Upper lobe of left lung (tissue), 6 donors: Measurements from ENCODE around the gene CSNK1G3. TPM values are rescaled to one million over a fixed set of nuclear protein-coding genes. Genes with fewer than 3 reads are reported as not detected.

Experiments
- ATAC-seq, 2 donors: fragments of 200-7000 bp; cut with Tn5 transposase; one replicate each; pipeline ENCODE4 v1.9.1; 2022; ENCODE audit warnings: mild to moderate bottlenecking in 2 of 2, moderate library complexity in 2 of 2; ENCODE audit not compliant: low FRiP score in 2 of 2
- DNase-seq, 2 donors: peaks; one replicate each; pipeline ENCODE4 v3.0.0-alpha.2; 2019 to 2020
- H3K27ac ChIP-seq, 4 donors: fragments of 200-600 bp; sonication (generic); one replicate each; pipeline ENCODE4 v1.5.1; 2016 to 2019
- H3K27me3 ChIP-seq, 4 donors: fragments of 200-600 bp; sonication (generic); one replicate each; pipeline ENCODE4 v1.5.1; 2017 to 2019
- H3K36me3 ChIP-seq, 4 donors: fragments of 200-600 bp; sonication (generic); one replicate each; pipeline ENCODE4 v1.5.1; 2016 to 2019
- H3K4me1 ChIP-seq, 4 donors: fragments of 200-600 bp; sonication (generic); one replicate each; pipeline ENCODE4 v1.5.1; 2018 to 2019
- H3K4me3 ChIP-seq, 4 donors: fragments of 200-600 bp; sonication (generic); one replicate each; pipeline ENCODE4 v1.5.1; 2017 to 2019; ENCODE audit warnings: mild to moderate bottlenecking in 2 of 4, moderate library complexity in 1 of 4
- H3K9me3 ChIP-seq, 4 donors: fragments of 200-600 bp; sonication (generic); one replicate each; pipeline ENCODE4 v1.5.1; 2018 to 2019
- EP300 ChIP-seq, 4 donors: sonication (generic); formaldehyde crosslinking; IDR thresholded peaks; one replicate each; pipeline ENCODE4 v1.5.1; 2017; ENCODE audit warnings: antibody characterized with exemption in 4 of 4, control low read depth in 2 of 4
- POLR2A ChIP-seq, 4 donors: fragments of 450-650 bp; IDR thresholded peaks; one replicate each; pipeline ENCODE4 v1.5.1; 2016 to 2017; ENCODE audit warnings: antibody characterized with exemption in 4 of 4, mild to moderate bottlenecking in 2 of 4
- POLR2AphosphoS5 ChIP-seq, 2 donors: sonication (generic); formaldehyde crosslinking; IDR thresholded peaks; one replicate each; pipeline ENCODE4 v1.5.1; 2017; ENCODE audit warnings: antibody characterized with exemption in 2 of 2
- WGBS, 2 donors: methylation state at CpG; one replicate each; pipeline ENCODE4 v1.1.5; 2017 to 2018; 5-methylcytosine and 5-hydroxymethylcytosine counted together
- total RNA-seq, 6 donors: library from RNA; depleted of rRNA in 4 of 6; stranded (reverse); fragments of >200 nt in 4 of 6; gene quantifications; one replicate each; pipeline versions ENCODE4 v1.1.0 to v1.2.1, GENCODE V29; 2016 to 2021
- TF ChIP-seq, protein P1 (sequence below), 6 experiments: fragments of 450-650 bp in 4 of 6; fragments of 200-600 bp in 2 of 6; sonication (generic) in 2 of 6; IDR thresholded peaks; one replicate each; pipeline ENCODE4 v1.5.1; 2016 to 2019; ENCODE audit warnings: antibody characterized with exemption in 6 of 6
- donor health status: DM: no; HTN: no; CAD: no; lungs with moderate emphysema.
- donor health status: DM: no; HTN: yes; CAD: no; lungs with severe emphysema.

Gene CSNK1G3
- total RNA-seq, 6 donors from 2014 or later = 23.5 to 61.5 (median 34.5) TPM

DNA sequence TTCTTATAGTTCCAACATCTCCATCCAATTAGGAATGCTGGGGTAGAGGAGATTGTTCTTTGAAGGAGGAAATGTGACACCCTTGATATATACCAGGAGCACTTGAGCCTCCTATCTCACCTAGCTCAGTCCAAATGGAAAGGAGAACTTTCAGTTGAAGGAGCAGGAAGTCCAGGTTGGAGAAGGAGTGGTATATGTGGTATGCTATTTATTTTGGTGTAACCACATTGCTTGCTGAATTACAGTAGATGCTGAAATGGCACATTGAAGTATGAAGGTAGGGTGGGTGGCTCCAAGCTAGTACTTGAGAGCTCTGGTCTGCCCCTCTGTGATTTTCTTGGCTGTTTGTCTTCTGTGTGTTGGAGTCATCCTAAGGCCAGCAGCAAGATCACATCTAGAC, 6.1 kb downstream of the CSNK1G3 start:
- DNase-seq (no peak), ATAC-seq (peak in 1 of 2 donors; percentile 8)
- Histone ChIP-seq H3K4me1 (peaks cover 0 to 31% (median 17%) of the 10 kb centered on the region in 4 donors), H3K9me3 (no peaks in the 10 kb centered on the region), H3K27me3 (no peaks in the 10 kb centered on the region), H3K4me3 (no peak overlapping the region), H3K36me3 (no peaks in the 10 kb centered on the region), H3K27ac (no peak overlapping the region)
- TF ChIP-seq EP300 (IDR thresholded peaks at IDR 0.05) (no peak), POLR2AphosphoS5 (IDR thresholded peaks at IDR 0.05) (no peak), POLR2A (IDR thresholded peaks at IDR 0.05) (no peak)
- TF ChIP-seq, protein P1, sequence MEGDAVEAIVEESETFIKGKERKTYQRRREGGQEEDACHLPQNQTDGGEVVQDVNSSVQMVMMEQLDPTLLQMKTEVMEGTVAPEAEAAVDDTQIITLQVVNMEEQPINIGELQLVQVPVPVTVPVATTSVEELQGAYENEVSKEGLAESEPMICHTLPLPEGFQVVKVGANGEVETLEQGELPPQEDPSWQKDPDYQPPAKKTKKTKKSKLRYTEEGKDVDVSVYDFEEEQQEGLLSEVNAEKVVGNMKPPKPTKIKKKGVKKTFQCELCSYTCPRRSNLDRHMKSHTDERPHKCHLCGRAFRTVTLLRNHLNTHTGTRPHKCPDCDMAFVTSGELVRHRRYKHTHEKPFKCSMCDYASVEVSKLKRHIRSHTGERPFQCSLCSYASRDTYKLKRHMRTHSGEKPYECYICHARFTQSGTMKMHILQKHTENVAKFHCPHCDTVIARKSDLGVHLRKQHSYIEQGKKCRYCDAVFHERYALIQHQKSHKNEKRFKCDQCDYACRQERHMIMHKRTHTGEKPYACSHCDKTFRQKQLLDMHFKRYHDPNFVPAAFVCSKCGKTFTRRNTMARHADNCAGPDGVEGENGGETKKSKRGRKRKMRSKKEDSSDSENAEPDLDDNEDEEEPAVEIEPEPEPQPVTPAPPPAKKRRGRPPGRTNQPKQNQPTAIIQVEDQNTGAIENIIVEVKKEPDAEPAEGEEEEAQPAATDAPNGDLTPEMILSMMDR (IDR thresholded peaks at IDR 0.05) = no peak

DNA sequence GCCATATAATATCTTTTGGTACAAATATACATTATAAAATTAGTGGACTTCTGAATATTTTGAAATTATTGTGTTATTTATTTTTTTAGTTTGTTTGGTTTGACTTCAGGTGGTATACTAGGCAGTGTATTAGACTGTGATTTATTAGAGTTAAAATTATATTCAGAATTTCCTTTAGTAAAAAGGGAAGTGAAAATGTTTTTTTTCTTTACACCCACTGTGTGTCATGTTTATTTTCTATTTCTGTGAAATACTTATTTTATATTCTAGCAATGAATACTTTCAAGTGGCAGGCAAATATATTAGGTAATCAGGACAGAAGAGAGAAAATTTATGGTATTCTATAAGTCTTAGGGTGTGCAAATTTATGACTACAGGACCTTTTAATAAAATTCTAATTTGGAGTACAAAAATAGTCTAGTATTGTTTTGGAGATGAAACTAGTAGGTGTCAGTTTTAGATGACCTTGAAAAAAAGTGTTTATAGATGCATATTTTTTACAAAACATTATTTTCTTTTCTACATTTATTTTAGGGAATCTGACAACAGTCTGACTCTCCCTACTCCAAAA, 8.8 kb downstream of the CSNK1G3 start:
- Histone ChIP-seq H3K36me3 (no peaks in the 10 kb centered on the region), H3K4me3 (no peak overlapping the region), H3K27me3 (no peaks in the 10 kb centered on the region), H3K9me3 (no peaks in the 10 kb centered on the region), H3K27ac (no peak overlapping the region), H3K4me1 (peaks cover 12 to 33% (median 17%) of the 10 kb centered on the region in 4 donors)
- no peak for ATAC-seq
- no peak for TF ChIP-seq POLR2AphosphoS5 (IDR thresholded peaks at IDR 0.05)
- no peak for TF ChIP-seq EP300 (IDR thresholded peaks at IDR 0.05)
- TF ChIP-seq POLR2A (IDR thresholded peaks at IDR 0.05) = no peak
- TF ChIP-seq, protein P1 (IDR thresholded peaks at IDR 0.05) = no peak
- DNase-seq = no peak

DNA sequence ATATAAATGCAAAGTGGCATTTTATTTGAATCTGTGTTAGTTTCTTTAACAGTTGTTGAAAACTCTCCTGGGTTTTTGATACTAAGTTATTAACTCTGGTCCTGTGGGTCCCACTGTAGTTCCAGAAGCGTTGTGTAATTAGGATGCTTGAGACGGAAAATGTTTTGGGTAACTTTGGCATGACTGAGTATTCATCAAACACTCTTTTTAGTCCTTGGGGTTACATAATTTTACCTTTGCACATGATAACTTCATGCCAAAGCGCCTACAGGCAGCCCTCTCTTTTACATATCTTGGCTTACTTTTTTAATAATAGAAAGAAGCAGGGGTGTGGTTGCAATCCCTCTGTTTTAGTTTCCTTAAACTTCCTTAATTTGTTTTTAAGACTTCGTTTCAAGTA, 12.2 kb downstream of the CSNK1G3 start:
- Histone ChIP-seq H3K36me3 (no peaks in the 10 kb centered on the region), H3K4me1 (peaks cover 6 to 18% (median 11%) of the 10 kb centered on the region in 4 donors), H3K4me3 (no peak overlapping the region), H3K27ac (peak overlapping the region in 1 of 4 donors; percentile 14), H3K27me3 (no peaks in the 10 kb centered on the region), H3K9me3 (no peaks in the 10 kb centered on the region)
- TF ChIP-seq, protein P1 (IDR thresholded peaks at IDR 0.05) = no peak
- TF ChIP-seq POLR2A (IDR thresholded peaks at IDR 0.05) (no peak), POLR2AphosphoS5 (IDR thresholded peaks at IDR 0.05) (no peak), EP300 (IDR thresholded peaks at IDR 0.05) (no peak)
- DNase-seq (no peak), ATAC-seq (no peak)
- 30 to 31% methylated on average over 4 of the region's 4 CpGs for WGBS, 2 donors

DNA sequence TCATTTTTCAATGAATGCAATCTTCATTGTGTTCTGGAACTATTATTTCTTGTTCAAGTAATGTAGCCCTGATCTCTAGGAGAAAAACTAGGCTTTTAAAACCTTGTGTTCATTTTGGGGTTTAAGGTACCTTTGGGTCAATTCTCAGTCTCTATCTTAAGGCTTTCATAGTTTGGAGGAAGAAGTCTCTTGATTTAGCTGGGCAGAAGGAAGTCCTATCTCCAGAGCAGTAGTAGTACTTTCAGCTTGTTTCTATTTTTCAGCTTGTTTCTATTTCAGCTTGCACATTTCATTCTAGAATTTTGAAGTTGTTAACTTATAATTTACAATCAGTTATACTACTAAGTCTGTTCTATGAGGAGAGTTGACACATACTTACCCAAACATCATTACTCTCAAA, 15.2 kb downstream of the CSNK1G3 start:
- TF ChIP-seq POLR2A (IDR thresholded peaks at IDR 0.05) = no peak
- TF ChIP-seq EP300 (IDR thresholded peaks at IDR 0.05) = no peak
- TF ChIP-seq, protein P1 (IDR thresholded peaks at IDR 0.05) = no peak
- TF ChIP-seq POLR2AphosphoS5 (IDR thresholded peaks at IDR 0.05) = no peak
- H3K27me3 ChIP-seq = no peaks in the 10 kb centered on the region
- H3K27ac ChIP-seq = no peak overlapping the region
- no peaks in the 10 kb centered on the region for H3K9me3 ChIP-seq
- peaks cover 10 to 18% (median 15%) of the 10 kb centered on the region in 4 donors for H3K4me1 ChIP-seq
- DNase-seq (no peak), ATAC-seq (no peak)
- no peaks in the 10 kb centered on the region for H3K36me3 ChIP-seq
- no peak overlapping the region for H3K4me3 ChIP-seq

DNA sequence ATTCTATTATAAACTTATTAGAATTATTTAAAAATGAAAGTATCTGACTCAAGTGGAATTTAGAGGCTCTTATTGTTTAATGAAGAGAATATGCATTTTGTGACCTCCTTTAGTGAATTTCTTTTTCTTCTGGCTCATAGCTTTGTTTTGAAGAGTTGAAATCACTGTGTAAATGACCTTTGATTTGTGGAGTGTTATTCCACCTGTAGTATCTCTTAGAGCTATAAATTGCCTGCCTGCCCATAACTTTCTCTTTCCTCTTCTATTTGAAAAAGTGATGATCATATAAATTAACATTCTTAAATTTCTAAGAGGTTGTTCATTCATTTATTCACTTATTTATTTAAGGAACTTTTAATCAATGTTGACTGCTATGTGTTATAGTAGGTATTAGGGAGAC, 16.1 kb downstream of the CSNK1G3 start:
- Histone ChIP-seq H3K4me1 (peaks cover 10 to 18% (median 15%) of the 10 kb centered on the region in 4 donors), H3K27me3 (no peaks in the 10 kb centered on the region), H3K36me3 (no peaks in the 10 kb centered on the region), H3K27ac (no peak overlapping the region), H3K9me3 (no peaks in the 10 kb centered on the region), H3K4me3 (no peak overlapping the region)
- TF ChIP-seq, protein P1 (IDR thresholded peaks at IDR 0.05) = no peak
- TF ChIP-seq POLR2A (IDR thresholded peaks at IDR 0.05) = no peak
- no peak for DNase-seq
- no peak for ATAC-seq
